BE2C (cell line): ENCODE results near the gene TIMMDC1.

Source experiments
- DNase-seq: peaks from one replicate; pipeline ENCODE4 v3.0.0-alpha.2; 2020
- H3K27me3 ChIP-seq: fragments of 250-450 bp; sonication (Bioruptor Pico); 2 replicates; pipeline ENCODE4 v1.5.1; 2020; ENCODE audit warnings: mild to moderate bottlenecking
- H3K36me3 ChIP-seq: fragments of 250-450 bp; sonication (Bioruptor Pico); 2 replicates; pipeline ENCODE4 v1.5.1; 2020; ENCODE audit warnings: mild to moderate bottlenecking
- H3K4me1 ChIP-seq: fragments of 250-450 bp; sonication (Bioruptor Pico); 2 replicates; pipeline ENCODE4 v1.5.1; 2020
- H3K4me3 ChIP-seq: 2 replicates; pipeline ENCODE4 v1.5.1; 2011; ENCODE audit warnings: low read depth, low read length
- H3K9me3 ChIP-seq: fragments of 250-450 bp; sonication (Bioruptor Pico); 2 replicates; pipeline ENCODE4 v1.5.1; 2020
- CTCF ChIP-seq: IDR thresholded peaks from 2 replicates; pipeline ENCODE4 v1.5.1; 2012; ENCODE audit warnings: mild to moderate bottlenecking, low read depth, low read length

The TIMMDC1 gene

DNA sequence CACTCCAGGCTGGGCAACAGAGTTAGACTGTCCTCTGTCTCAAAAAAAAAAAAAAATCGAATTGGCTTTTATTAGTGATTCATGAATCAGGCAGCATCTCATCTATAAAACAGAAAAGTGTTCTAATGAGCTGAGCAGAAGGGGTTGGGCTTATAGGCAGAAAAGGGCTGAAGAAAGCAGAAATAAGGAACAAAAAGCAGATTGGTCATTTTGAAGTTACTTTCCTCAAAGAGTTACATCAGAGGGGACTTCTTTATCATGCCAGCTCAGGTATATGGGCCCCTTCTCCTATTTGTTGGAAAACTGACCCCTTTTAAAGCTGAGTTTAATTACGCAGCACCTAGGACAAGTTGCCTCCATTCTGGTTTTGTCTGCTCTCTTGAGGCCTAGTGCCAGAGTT lies 30.3 kb upstream of the TIMMDC1 start:
- Histone ChIP-seq H3K9me3 (no peaks in the 10 kb centered on the region), H3K36me3 (peaks cover 7% of the 10 kb centered on the region; the same call in 1 of the 2 replicates), H3K4me3 (peak overlapping the region; percentile 98), H3K4me1 (peaks cover 4% of the 10 kb centered on the region), H3K27me3 (no peaks in the 10 kb centered on the region)
- no peak for DNase-seq
- no peak for TF ChIP-seq CTCF

GRCh38 chr3:119469418-119470189 lies 28.7 kb upstream of the TIMMDC1 start:
- Histone ChIP-seq H3K36me3 (peaks cover 7% of the 10 kb centered on the region), H3K4me3 (peak overlapping the region; percentile 98), H3K9me3 (no peaks in the 10 kb centered on the region), H3K4me1 (peaks cover 4% of the 10 kb centered on the region), H3K27me3 (no peaks in the 10 kb centered on the region)
- DNase-seq = no peak
- no peak for TF ChIP-seq CTCF

- no peaks in the 10 kb centered on the region for H3K27me3 ChIP-seq
- peaks cover 4% of the 10 kb centered on the region for H3K4me1 ChIP-seq
- no peak overlapping the region for H3K4me3 ChIP-seq
- TF ChIP-seq CTCF = no peak
- H3K9me3 ChIP-seq = no peaks in the 10 kb centered on the region
- no peak for DNase-seq
- H3K36me3 ChIP-seq = peaks cover 11% of the 10 kb centered on the region
Observed at GRCh38 chr3:119470866-119471265, 27.5 kb upstream of the TIMMDC1 start.

DNA sequence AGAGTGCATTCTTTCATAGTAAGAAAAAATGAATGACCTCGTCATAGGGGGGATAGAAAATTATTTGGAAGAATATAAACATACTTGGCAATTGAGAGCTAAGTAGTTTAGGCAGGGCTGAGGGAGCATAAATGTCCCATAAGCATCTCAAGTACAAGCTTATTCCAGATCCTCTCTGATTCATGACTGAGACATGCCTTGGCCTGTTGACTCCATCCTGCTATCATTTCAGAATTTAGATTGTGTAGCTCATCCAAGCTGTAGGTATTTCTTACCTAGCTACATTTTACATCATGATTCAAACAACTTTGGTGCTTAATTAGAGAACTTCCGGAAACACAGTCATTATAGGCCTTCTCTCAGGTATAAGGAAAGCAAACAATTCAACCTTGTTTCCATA lies 17.3 kb upstream of the TIMMDC1 start:
- Histone ChIP-seq H3K27me3 (no peaks in the 10 kb centered on the region), H3K4me3 (no peak overlapping the region), H3K9me3 (no peaks in the 10 kb centered on the region), H3K36me3 (peaks cover 25% of the 10 kb centered on the region), H3K4me1 (no peaks in the 10 kb centered on the region)
- no peak for TF ChIP-seq CTCF
- DNase-seq = no peak

DNA sequence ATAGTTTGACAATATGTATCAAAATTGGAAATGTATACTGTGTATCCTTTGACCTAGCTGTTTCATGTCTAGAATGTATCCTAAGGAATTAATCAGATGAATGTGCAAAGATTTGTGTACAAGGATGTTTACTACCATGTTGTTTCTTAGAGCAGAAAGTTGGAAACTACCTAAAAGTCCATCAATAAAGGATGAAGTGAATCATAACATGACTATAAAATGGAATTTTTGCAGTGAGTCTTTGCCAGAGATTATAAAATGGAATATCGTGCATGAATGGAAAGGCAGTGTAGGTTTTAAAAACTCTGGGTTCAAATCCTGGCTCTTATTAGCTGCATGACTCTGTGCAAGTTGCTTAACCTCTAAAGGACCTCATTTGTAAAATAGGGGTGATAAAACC lies 15.2 kb upstream of the TIMMDC1 start:
- TF ChIP-seq CTCF = no peak
- Histone ChIP-seq H3K9me3 (no peaks in the 10 kb centered on the region), H3K36me3 (peaks cover 31% of the 10 kb centered on the region), H3K4me1 (no peaks in the 10 kb centered on the region), H3K4me3 (no peak overlapping the region), H3K27me3 (no peaks in the 10 kb centered on the region)
- no peak for DNase-seq

GRCh38 chr3:119485563-119485962 lies 12.8 kb upstream of the TIMMDC1 start:
- Histone ChIP-seq H3K9me3 (no peaks in the 10 kb centered on the region), H3K4me1 (no peaks in the 10 kb centered on the region), H3K27me3 (no peaks in the 10 kb centered on the region), H3K4me3 (no peak overlapping the region), H3K36me3 (peaks cover 25% of the 10 kb centered on the region)
- no peak for DNase-seq
- TF ChIP-seq CTCF = no peak
